Measurements from ENCODE around the gene ETV6.

The ETV6 gene

DNA sequence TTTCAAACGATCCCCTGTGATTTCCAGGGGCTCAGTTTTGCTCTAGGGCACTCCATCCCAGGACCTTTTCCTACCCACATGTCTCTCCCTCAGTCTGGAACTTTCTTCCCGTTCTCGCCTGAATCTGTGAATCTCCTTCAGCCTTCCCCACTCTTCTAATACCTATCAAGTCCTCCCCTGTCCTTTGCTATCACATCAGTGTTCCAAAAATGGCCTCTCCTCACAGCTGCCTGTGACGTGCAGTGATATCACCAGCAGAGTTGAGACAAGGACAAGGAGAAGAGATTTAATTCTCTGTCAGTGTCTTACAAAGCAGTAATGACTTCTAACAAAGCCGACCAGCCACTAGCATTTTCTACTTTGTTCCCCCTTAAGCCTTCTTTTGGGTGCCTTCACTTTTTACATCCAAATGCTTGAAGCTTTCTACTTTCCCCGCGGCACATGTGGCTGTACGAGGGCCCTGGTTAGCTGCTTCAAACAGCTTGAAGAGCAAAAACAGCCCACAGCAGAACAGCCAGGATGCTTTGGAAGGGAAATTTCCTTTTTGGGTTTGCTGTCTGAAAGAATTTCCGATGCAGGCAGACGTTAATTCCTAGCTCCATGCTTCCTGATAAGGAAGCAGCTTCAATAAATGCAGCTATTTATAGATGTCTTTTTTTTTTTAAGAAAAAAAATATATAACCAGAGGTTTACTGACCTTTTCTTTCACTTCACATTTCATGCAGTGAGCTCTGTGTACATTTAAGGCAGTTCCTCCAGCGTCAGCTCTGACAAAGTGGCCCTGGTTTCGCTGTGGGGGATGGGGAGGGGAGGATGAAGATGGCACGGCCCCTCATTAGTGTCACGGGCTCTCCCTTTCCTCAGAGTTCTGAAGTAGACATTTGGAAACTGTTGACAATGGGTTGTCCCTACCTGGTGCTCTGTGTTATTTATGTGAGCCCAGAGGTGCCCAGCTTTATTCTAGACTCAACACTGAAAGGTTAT, 109.3 kb downstream of the ETV6 start:
- DNase-seq (ENCODE audit: low spot score) = no peak

DNA sequence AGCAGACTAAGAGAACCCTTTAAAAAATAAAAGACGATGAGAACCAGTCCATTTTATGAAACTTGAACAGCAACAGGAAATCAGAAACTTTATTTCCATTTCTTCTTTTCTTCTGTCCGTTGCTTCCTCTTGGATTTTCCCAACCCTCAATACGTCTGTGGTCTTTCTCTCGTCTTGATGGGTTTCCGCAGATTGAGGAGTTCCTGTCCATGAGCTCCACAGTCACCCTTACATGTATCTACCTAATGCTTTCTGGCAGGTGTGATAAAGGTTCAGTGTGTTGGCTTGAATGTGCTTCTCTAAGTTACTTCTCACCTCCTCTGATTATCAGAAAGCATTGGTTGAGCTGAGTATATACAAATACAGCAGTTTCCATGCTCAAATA, 110.0 kb downstream of the ETV6 start:
- DNase-seq (ENCODE audit: low spot score) = no peak

DNA sequence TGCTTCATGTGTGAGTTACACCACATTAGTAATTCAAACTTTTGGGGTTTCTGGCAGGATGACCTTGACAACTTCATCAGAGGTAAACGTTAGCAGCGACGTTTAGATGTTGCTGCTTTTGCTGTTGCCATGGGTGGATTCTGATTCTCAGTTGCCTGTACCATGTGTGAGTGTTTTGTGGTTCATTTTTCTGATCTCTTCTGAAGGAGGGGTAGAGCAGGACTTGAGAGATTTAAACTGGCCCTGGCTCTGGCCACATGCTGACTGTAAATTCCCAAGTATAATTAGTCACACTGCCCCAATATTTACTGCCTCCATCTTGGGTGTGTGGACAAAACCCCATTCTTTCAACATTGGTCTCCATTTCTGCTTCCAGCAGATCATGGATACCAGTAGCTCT, 110.4 kb downstream of the ETV6 start:
- no peak for DNase-seq (ENCODE audit: low spot score)

DNA sequence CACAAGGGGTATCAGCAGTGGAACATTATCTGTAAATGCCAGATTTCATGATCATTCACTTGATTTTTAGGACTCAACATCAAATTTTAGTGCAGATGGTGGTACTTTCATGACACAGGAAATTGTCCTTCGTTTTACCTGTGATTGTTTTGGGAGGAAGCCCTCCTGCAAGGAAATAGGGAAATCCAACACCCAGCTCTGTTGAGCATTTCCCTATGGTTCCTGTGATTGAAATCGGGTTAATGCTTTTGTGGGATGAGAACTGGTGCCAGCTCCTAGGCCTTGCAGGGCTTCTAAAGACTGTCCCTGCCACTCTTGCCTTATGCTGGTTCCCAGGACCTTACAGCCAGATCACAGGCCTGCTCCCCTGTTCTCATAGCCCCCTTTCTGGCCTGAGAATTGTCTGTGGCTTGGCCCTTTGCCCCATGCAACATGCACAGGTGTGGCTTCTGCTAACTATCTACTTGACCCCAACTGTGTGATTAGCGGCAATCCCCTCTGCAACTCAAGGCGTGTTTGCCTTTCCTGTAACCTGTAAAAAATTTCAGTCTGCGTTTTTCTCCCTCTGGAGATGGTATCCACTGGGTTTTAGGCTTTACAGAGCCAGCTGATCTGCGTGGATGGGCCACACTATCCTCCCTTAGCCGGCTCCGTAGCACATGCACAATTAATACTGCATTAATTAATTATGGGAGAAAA, 112.5 kb downstream of the ETV6 start:
- DNase-seq (ENCODE audit: low spot score) = no peak

DNA sequence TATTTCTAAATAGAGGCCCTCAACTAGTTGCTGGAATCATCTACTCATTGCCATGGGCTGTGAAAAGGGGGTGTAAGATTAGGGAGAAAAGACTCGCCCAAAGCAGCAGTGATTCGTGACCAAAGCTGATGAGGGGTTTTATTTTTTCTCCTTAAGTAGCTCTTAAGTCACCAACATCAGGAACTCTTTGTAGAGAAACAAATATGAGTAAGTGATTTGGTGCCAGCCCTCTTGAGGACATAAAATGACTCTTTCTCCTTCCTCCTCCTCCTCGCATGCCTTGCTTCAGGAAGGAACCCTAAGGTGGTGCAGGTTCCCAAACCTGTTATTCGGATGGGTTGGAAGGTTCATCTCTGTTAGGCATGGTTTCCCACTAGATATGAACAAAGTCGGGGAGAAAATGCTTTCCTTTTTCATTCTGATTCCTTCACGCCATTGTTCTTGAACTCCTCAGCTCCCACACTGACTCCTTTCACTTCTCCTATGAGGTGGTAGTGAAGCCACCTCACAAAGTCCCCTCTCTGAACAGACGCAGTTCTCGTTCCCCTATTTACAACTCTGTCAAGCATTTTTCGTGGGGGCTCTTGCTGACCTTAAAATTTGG, 113.4 kb downstream of the ETV6 start:
- DNase-seq (ENCODE audit: low spot score) = no peak

DNA sequence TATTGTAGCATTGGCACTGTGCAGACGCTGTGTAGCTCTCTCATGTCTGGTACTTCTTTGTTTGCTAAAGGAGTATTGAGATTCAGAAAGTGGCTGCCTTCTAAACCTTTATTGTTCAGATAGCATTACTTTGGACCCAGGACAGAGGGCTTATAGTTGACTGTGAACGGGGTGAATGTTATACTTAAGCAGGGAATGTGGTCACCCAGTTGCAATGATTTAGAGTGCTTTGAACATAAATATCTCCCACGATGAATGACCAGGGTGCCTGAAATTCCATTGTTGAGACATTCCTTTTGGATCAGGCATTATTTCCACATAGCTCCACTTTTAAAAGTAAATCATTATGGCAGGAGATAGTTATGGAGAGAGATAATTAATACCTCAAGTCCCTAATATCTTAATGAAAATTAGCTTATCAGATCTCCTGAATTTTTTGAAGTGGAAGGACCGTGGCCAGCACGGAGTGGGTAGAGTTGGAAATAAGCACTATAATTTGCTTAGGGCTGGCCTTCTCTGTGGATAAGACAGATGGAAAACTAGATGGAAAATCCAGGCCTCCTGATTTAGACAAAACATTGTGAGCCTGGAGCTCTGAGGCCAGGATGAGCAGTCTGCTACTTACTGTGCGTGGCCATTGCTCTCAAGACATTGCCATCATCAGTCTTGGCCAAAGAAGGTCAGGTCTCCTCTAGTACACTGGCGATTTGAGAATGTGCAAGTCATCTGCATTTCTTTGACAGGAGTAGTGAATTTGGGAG, 114.5 kb downstream of the ETV6 start:
- DNase-seq (ENCODE audit: low spot score) = no peak

DNA sequence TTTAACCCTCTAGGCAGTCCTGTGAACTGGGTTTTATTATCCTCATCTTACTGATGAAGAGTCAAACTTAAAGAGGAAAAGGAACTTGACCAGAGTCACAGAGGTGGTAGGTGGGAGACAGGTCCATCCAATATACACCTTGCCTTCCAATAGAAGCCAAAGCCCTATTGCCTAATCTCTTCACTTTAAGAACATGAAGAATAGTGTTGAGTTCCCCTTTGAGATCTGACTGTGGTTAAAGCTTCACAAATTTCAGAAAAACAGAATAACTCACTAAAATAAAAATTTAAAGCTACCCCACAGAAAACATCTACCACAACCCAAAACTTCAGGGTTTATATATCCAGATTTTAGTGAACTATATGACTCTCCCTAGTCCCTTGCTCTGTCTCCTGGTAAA, 115.4 kb downstream of the ETV6 start:
- no peak for DNase-seq (ENCODE audit: low spot score)

DNA sequence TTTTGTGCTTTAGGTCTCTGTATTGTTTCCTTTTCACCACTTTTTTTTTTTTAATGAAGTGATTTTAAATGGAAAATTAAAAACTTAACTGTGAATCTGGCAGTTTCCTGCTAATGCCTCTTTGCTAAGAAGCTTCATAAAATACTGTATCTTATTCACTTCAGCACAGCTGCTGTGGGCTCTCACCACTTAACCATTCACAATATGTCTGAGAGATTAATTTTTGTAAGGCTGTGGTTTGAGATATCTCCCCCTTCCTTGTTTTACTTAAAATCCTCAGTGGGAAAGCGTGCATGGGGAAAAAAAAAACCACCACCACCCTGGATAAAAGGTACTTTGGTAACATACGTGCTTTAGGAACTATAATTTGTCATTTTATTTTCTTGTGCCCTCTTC, 115.9 kb downstream of the ETV6 start:
- DNase-seq (ENCODE audit: low spot score) = no peak

DNA sequence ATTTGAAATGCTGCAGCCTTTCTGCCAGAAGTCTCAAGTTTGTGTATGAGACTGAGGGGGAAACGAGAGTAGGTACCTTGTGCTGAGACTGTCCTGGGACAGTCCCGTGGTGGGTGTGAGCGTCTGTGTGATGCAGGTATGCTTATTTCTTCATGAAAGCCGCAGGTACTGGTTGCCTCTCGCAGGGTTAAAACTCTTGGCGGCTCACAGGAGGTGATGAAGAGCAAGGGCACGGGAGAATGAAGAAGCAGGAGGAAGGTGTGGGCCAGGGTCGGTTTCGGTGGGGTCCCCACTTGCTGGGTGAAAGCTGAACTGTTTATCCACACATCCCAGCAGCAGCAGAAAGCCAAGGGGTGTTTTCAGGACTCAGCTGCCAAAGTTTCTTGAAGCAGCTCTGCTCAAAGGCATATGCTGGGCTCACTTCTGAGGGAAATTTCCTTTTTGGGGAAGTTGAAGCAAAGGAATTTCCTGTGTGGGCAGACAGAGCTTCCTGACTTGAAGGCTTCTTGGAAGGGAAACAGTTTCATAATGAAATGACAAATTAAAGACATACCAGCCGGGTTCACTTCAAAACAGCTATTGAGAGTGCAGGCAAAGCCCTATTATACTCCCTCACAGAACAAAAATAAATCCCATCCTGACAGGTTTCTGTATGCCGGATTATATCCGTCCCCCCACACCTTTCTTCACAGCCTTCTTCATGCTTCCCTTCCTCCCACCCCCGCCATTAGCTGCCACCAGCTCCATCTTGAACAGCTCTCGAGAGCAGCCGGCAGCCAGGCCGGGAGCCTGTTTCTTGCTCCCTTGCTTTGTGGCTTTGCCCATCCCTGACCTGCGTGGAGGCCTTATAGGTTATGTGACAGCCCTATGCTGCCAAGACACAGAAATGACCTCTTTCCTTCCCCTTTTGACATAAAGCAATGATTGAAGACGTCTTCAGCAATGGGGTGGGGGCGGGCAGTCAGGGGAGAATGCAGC, 116.6 kb downstream of the ETV6 start:
- DNase-seq (ENCODE audit: low spot score) = no peak

DNA sequence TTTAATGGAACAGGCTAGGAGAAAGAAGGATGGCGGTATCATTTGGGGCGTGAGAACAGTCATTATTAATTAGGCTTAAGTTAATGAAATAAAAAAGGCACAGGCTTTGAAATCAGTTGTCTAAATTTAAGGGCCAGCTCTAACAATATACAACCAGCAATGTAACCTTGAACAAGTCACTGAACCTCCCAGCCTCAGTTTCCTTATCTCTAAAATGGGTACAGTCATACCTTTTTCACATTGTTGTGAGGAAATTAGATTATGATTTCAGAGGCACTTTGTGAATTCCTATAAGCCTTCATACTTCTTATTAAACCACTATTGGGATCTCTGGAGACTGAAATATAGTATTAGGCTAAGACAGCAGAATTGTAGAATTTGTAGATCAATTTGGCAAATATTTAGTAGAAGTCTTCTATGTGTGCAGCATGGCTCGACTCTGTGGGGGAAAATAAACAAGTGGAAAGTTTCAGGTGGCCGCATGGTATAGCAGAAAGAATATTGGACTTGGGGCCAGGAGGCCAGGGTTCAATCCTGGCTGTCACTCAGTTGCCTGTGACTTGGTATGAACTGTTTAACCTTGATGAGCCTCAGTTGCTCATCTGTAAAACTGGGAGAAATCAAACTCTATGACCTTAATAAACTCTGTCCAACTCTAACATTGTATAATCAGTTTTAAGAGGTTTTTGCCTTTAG, 117.7 kb downstream of the ETV6 start:
- no peak for DNase-seq (ENCODE audit: low spot score)

DNA sequence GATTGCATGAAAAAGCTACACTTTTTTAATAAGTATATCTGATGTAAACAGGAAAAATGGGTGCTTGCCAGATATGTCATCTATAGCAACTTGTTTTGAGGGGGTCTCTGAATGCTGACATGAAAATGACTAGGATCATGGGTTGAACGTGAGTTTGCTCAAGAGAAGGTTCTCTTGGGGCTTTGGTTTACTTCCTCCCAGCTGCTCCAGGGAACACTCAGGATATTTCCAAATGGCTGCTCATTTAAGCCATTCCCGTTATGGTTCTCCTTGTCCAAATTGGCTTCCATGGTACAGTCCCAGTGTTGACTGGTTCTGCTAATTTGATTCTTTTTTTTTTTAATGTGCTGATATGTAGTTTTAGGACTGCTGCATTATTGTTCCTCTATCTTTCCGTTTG, 118.3 kb downstream of the ETV6 start:
- DNase-seq (ENCODE audit: low spot score) = no peak

DNA sequence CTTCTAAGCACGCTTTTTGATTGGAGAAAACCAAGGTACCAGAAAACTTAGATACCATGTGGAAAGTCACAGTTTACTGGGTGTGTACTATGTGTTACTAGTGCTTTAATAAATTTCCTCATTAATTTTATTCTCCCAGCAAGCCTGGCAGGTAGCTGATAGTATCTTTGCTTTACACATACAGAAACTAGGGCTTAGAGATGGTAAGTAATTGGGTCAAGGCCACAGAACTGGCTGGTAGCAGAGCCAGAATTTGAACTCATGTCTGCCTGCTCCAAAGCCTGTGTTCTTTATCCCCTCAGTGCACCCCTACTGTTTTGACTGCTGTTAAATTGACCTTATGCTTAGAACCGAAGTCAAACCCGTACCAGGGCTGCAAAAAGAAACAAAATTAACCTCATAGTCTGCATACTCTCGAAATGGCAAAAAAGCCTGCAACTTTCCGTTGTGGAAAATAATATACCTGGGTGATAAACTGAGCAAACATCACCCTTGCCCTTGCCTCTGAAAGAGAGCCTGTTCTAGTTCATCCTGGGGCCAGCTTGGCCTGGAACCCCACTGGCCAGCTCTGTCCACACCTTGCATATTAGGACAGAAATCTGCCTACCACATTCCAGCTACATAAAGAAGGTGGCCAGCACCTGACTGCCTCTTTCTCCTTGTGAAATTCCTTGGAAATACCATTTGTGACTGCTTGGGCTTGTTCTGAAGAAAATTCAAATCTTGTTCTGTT, 118.9 kb downstream of the ETV6 start:
- DNase-seq (ENCODE audit: low spot score) = no peak

DNA sequence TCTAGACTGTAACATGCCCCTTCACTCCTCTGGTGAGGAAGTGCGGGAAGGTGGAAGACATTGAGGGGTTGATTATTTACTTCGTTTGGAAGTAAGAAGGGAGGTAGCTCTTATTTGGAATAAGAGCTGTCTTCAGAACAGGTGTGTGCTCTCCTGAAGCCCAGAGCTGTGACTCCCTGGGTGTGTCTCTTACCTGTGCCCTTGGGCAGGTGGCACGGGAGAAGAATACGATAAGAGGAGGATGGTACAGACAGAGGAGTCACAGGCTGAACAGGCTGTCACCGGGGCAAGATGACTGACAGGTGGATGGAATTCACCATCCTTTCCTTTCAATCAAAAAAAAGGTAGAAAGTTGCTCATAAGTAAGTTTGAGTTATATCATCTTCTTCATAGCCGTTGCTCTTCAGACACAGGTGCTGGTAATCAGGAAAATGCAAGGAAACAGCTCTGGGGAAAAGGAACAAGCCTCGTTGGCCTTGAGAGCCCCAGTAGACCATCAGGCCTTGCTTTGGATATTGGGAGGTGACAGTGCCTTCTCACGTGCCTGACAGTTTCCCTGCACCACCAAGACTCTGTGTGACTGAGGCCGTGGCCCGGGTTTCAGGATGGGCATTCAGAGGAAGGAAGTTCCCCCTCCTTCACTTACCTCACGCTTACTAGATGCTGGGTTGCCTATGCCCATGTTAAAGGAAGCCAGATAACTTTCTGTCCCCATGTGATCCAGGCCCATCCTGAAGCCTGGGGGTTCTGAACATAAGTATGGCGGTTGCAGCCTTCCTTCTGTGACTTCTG, 120.4 kb downstream of the ETV6 start:
- no peak for DNase-seq (ENCODE audit: low spot score)

DNA sequence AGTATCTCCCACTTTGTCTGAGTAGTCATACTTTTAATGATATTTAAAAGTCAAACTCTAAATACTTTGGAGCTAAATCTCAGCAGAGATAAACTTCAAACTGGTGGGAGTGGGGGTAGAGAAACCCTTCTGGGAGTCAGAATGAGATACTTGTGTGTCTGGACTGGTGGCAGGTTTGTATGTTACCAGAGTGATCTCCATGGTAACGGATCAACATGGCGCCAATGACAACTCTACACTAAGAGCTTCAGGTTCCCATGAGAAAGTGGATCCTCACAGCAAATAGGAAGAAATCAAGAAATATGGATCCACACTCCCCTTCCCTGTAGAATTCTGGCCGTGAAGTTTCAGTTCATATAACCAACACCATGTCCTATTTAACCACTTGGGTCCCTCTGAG, 121.9 kb downstream of the ETV6 start:
- no peak for DNase-seq (ENCODE audit: low spot score)

DNA sequence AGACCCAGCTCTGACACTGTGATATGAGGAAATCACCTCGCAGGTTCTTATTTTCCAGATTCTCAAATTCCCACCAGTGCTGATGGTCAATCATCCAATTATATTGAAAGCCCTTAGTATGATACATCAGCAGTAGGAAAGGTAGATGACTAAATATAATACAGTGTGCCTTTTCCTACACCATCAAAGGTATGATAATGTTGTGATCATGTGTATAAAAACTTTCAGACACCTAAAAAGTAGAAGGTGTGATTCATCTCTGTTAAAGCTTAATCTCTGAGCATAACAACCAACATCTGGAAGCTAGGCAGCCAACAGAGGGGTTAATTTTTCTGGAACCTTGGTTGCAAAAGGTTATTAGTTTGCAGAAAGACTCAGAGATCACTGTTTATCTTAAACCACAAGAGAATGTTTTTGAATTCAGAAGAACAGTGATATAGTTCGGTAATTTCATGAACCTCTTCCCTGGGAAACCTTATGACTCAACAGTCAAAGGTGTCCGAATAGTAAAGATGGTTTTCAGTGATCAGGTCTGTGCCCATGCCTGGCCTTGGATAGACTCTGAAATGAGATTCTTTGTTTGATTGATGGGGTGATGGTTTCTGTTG, 122.5 kb downstream of the ETV6 start:
- DNase-seq (ENCODE audit: low spot score) = no peak

DNA sequence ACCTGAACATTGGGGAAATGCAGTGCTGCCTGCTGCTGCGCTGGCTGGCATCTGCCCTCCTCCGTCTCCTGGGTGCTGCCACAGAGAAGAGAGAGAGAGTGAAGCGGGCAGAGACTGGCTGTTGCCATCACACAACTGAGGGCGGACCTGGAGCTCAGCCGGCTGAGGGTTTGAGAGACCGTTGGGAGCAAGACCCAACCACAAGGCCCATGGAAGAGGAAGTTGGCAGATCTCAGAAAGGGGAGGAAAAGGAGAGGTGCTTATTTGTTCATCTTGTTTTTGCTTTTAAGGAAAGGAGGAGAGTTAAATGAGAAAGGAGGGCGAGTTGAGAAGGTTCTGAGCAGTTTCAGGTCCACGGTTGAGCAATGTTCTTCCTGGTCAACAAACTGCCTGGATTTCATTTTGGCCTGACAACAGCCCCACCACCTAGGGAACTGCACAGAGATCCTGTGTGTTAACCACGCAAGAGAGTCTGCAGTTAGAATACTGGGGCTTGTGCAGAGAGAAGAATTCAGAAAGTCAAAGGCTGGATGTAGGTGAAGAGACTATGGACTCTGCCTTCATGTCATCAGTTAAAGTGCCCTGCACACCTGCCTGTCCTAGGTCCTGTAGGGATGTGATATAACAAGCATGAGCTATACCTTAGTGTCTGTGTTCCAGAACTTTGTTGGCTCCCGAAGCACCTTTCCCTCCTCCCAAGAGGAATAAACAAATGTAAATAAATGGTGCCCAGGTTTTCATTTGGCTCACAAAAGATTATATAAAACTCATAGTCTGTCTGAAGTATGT, 124.6 kb downstream of the ETV6 start:
- no peak for DNase-seq (ENCODE audit: low spot score)

DNA sequence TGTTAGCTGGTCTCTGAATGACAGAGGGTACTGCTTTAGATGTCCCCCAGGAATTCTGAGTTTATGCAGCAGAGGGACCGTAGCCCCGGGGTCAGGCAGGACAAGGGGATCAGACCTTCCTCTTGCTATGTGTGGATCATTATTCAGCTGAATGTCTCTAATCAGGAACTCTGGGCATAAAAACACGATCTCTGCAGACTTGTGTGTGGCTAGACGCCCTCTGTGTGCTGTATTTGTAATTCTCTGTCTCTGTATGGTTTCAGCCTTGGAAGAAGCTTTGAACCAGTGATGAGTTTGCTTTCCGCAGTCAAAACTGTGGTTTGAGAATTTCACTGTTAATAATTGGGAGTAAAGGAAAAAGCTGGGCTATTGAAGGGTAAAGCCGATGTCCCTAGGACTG, 125.3 kb downstream of the ETV6 start:
- no peak for DNase-seq (ENCODE audit: low spot score)

DNA sequence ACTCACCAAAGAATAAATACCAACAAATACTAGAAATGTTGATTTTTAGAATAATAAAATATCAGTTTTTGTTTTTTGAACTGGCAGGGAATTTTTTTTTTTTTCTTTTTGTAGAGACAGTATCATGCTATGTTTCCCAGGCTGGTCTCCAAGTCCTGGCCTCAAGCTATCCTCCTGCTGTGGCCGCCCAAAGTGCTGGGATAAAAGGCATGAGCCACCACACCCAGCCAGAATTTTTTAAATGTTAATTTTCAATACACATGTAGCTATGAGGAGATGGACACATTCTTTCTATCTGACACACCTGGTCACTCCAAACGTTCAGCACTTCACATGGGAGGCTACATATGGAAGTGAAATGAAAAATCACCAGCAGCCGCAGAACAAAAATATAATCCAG, 126.8 kb downstream of the ETV6 start:
- no peak for DNase-seq (ENCODE audit: low spot score)
